Glutamatergic neuron (in vitro differentiated cells): ENCODE results near the gene HS6ST2. TPM values are rescaled to one million over a fixed set of nuclear protein-coding genes. Genes with fewer than 3 reads are reported as not detected.

Source experiments
- DNase-seq: peaks from one replicate; pipeline ENCODE4 v3.0.0; 2022
- H3K27ac Mint-ChIP-seq: one replicate; pipeline ENCODE4 v1.8.0; 2020; ENCODE audit warnings: mild to moderate bottlenecking, mixed read lengths, inconsistent platforms; ENCODE audit not compliant: unreplicated experiment
- H3K27me3 Mint-ChIP-seq: one replicate; pipeline ENCODE4 v1.8.0; 2020; ENCODE audit warnings: mild to moderate bottlenecking, moderate library complexity, mixed read lengths, inconsistent platforms; ENCODE audit not compliant: unreplicated experiment
- H3K36me3 Mint-ChIP-seq: one replicate; pipeline ENCODE4 v1.8.0; 2020; ENCODE audit warnings: mild to moderate bottlenecking, mixed read lengths, inconsistent platforms; ENCODE audit not compliant: unreplicated experiment
- H3K4me1 Mint-ChIP-seq: one replicate; pipeline ENCODE4 v1.8.0; 2020; ENCODE audit warnings: mild to moderate bottlenecking, low read depth, mixed read lengths, inconsistent platforms; ENCODE audit not compliant: unreplicated experiment
- H3K4me3 Mint-ChIP-seq: one replicate; pipeline ENCODE4 v1.8.0; 2020; ENCODE audit warnings: mild to moderate bottlenecking, mixed read lengths, inconsistent platforms; ENCODE audit not compliant: unreplicated experiment
- H3K9me3 Mint-ChIP-seq: one replicate; pipeline ENCODE4 v1.8.0; 2020; ENCODE audit warnings: mild to moderate bottlenecking, moderate library complexity, mixed read lengths, inconsistent platforms; ENCODE audit not compliant: unreplicated experiment
- CTCF ChIP-seq: fragments of 200-600 bp; sonication (generic); IDR thresholded peaks from one replicate; pipeline ENCODE4 v1.5.0; 2021; ENCODE audit not compliant: partially characterized antibody, unreplicated experiment
- total RNA-seq: library from RNA; stranded (reverse); fragmentation: NEBNext Ultra II Directional; extraction: Animal tissue kit (Norgen Biotek cat#: 25700); gene quantifications from one replicate; pipeline ENCODE4 v1.2.1, GENCODE V29; 2021; ENCODE audit not compliant: unreplicated experiment

The HS6ST2 gene
- total RNA-seq, 1 donor from 2014 or later: 2.9 TPM

- H3K36me3 Mint-ChIP-seq: no peaks in the 10 kb centered on the region
- DNase-seq: no peak
- H3K4me3 Mint-ChIP-seq: no peak overlapping the region
- H3K9me3 Mint-ChIP-seq: peaks cover 3% of the 10 kb centered on the region
- no peak overlapping the region for H3K27ac Mint-ChIP-seq
- no peaks in the 10 kb centered on the region for H3K4me1 Mint-ChIP-seq
- no peaks in the 10 kb centered on the region for H3K27me3 Mint-ChIP-seq
- no peak for TF ChIP-seq CTCF
Measured at GRCh38 chrX:132636080-132636479, 322.3 kb downstream of the HS6ST2 start.

GRCh38 chrX:132634521-132634920 lies 323.9 kb downstream of the HS6ST2 start:
- no peaks in the 10 kb centered on the region for H3K4me1 Mint-ChIP-seq
- H3K27me3 Mint-ChIP-seq: no peaks in the 10 kb centered on the region
- DNase-seq: no peak
- H3K36me3 Mint-ChIP-seq: no peaks in the 10 kb centered on the region
- no peak overlapping the region for H3K27ac Mint-ChIP-seq
- no peak for TF ChIP-seq CTCF
- H3K9me3 Mint-ChIP-seq: peaks cover 3% of the 10 kb centered on the region
- H3K4me3 Mint-ChIP-seq: no peak overlapping the region

GRCh38 chrX:132631579-132632232 lies 326.7 kb downstream of the HS6ST2 start:
- Mint-ChIP-seq H3K36me3 (no peaks in the 10 kb centered on the region), H3K4me1 (no peaks in the 10 kb centered on the region), H3K27me3 (no peaks in the 10 kb centered on the region), H3K4me3 (no peak overlapping the region), H3K9me3 (peaks cover 3% of the 10 kb centered on the region), H3K27ac (no peak overlapping the region)
- no peak for DNase-seq
- TF ChIP-seq CTCF: no peak

- no peaks in the 10 kb centered on the region for H3K36me3 Mint-ChIP-seq
- no peak overlapping the region for H3K27ac Mint-ChIP-seq
- H3K9me3 Mint-ChIP-seq: no peaks in the 10 kb centered on the region
- no peak for DNase-seq
- H3K27me3 Mint-ChIP-seq: no peaks in the 10 kb centered on the region
- no peak for TF ChIP-seq CTCF
- H3K4me3 Mint-ChIP-seq: no peak overlapping the region
- no peaks in the 10 kb centered on the region for H3K4me1 Mint-ChIP-seq
Measured at GRCh38 chrX:132624466-132624865, 334.0 kb downstream of the HS6ST2 start.

GRCh38 chrX:132623942-132624341 lies 334.5 kb downstream of the HS6ST2 start:
- Mint-ChIP-seq H3K9me3 (no peaks in the 10 kb centered on the region), H3K4me3 (no peak overlapping the region), H3K4me1 (no peaks in the 10 kb centered on the region), H3K27ac (no peak overlapping the region), H3K36me3 (no peaks in the 10 kb centered on the region), H3K27me3 (no peaks in the 10 kb centered on the region)
- no peak for TF ChIP-seq CTCF
- DNase-seq: no peak
